ENCODE data around the gene HIF1A. TPM values are rescaled to one million over a fixed set of nuclear protein-coding genes. Genes with fewer than 3 reads are reported as not detected.

HIF1A gene
- total RNA-seq, 1 donor from 2014 or later = 299 TPM

GRCh38 chr14:61695695-61696527 lies 598 bp downstream of the HIF1A start:
- H3K4me1 ChIP-seq = peaks cover 46% of the 10 kb centered on the region
- Mint-ChIP-seq H3K27ac (peak overlapping the region; percentile 98), H3K9me3 (peaks cover 4% of the 10 kb centered on the region), H3K36me3 (peaks cover 18% of the 10 kb centered on the region), H3K4me1 (peaks cover 35% of the 10 kb centered on the region), H3K27me3 (ENCODE audit: insufficient read depth, low read depth) (no peaks in the 10 kb centered on the region), H3K4me3 (peak overlapping the region; percentile 96)
- H3K4me2 ChIP-seq = peak overlapping the region; percentile 98
- H3K27ac ChIP-seq = peak overlapping the region; percentile 96
- no peaks in the 10 kb centered on the region for H3K27me3 ChIP-seq
- H3K9me3 ChIP-seq (ENCODE audit: low read depth) = no peaks in the 10 kb centered on the region
- TF ChIP-seq CTCF (IDR thresholded peaks at IDR 0.05) = no peak
- TF ChIP-seq EZH2 (IDR thresholded peaks at IDR 0.05) = no peak
- TF ChIP-seq EZH2phosphoT487 (IDR thresholded peaks at IDR 0.05) = no peak
- H2AFZ ChIP-seq (replicated peaks) = peak overlapping the region; percentile 45
- peaks cover 56% of the 10 kb centered on the region for H3K79me2 ChIP-seq (ENCODE audit: low read depth)
- H3K4me3 ChIP-seq = peak overlapping the region; percentile 75
- no peaks in the 10 kb centered on the region for H3K36me3 ChIP-seq
- peaks cover 30% of the 10 kb centered on the region for H3F3A ChIP-seq (ENCODE audit: low read depth)
- DNase-seq (ENCODE audit: low spot score) = peak; percentile 89
- peaks cover 45% of the 10 kb centered on the region for H4K20me1 ChIP-seq (ENCODE audit: low read depth)
- H3K9ac ChIP-seq = peak overlapping the region; percentile 82

GRCh38 chr14:61696753-61697318 lies 1.5 kb downstream of the HIF1A start:
- TF ChIP-seq CTCF (IDR thresholded peaks at IDR 0.05) = no peak
- TF ChIP-seq EZH2phosphoT487 (IDR thresholded peaks at IDR 0.05) = no peak
- no peak for TF ChIP-seq EZH2 (IDR thresholded peaks at IDR 0.05)
- no peak for DNase-seq (ENCODE audit: low spot score)
- Histone ChIP-seq H3K4me2 (peak overlapping the region; percentile 98), H3K27me3 (no peaks in the 10 kb centered on the region), H3K9me3 (ENCODE audit: low read depth) (no peaks in the 10 kb centered on the region), H3K4me3 (peak overlapping the region; percentile 75), H4K20me1 (ENCODE audit: low read depth) (peaks cover 54% of the 10 kb centered on the region), H3K36me3 (no peaks in the 10 kb centered on the region), H3K79me2 (ENCODE audit: low read depth) (peaks cover 65% of the 10 kb centered on the region), H3K9ac (peak overlapping the region; percentile 82), H3K4me1 (peaks cover 37% of the 10 kb centered on the region), H2AFZ (replicated peaks) (no peak overlapping the region), H3F3A (ENCODE audit: low read depth) (peaks cover 21% of the 10 kb centered on the region), H3K27ac (peak overlapping the region; percentile 96)
- Mint-ChIP-seq H3K4me1 (peaks cover 29% of the 10 kb centered on the region), H3K4me3 (peak overlapping the region; percentile 96), H3K27me3 (ENCODE audit: insufficient read depth, low read depth) (no peaks in the 10 kb centered on the region), H3K9me3 (peaks cover 4% of the 10 kb centered on the region), H3K27ac (peak overlapping the region; percentile 44), H3K36me3 (peaks cover 19% of the 10 kb centered on the region)

DNA sequence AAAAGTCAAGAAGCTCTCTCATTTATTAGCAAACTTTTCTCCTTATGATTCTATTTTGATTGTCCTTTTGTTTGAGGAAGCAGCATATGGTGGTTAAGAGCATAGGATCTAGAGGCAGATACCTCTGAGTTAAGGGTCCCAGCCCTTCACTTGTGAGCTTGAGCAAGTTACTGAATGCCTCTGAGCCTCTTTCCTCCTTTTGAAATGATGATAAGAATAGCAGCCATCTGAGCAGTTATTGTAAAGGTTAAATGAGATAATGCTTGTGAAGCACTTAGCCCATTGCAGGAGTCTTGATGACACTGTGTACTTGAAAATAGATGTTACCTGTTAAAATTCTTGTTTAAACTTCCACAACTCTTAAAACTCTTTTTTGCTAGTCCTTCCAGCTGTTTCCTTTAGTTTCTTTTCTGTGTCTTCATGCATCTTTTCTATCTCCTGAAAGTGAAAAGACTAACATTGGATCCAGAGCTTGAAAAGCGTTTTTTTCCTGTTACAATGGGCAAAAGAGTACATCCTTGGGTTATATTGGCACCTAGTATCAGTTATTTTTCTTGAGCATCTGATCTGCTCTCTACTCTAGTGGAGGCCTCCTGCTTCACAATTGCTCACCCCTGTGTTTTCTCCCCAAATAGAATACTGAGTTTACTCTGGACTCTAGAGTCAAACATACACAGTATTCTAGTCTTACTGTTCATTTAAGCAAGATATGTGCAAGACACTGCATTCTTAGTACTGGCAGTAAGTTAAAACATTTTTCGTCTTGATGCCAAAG lies 3.1 kb downstream of the HIF1A start:
- no peak overlapping the region for H2AFZ ChIP-seq (replicated peaks)
- Mint-ChIP-seq H3K27me3 (ENCODE audit: insufficient read depth, low read depth) (no peaks in the 10 kb centered on the region), H3K4me3 (peak overlapping the region; percentile 96), H3K27ac (no peak overlapping the region), H3K4me1 (peaks cover 29% of the 10 kb centered on the region), H3K36me3 (peaks cover 24% of the 10 kb centered on the region), H3K9me3 (peaks cover 4% of the 10 kb centered on the region)
- no peaks in the 10 kb centered on the region for H3K9me3 ChIP-seq (ENCODE audit: low read depth)
- H3K4me1 ChIP-seq = peaks cover 46% of the 10 kb centered on the region
- H3K27ac ChIP-seq = no peak overlapping the region
- peak overlapping the region; percentile 82 for H3K9ac ChIP-seq
- peak overlapping the region; percentile 75 for H3K4me3 ChIP-seq
- H3K79me2 ChIP-seq (ENCODE audit: low read depth) = peaks cover 81% of the 10 kb centered on the region
- H3K36me3 ChIP-seq = no peaks in the 10 kb centered on the region
- H3F3A ChIP-seq (ENCODE audit: low read depth) = peaks cover 19% of the 10 kb centered on the region
- H3K27me3 ChIP-seq = no peaks in the 10 kb centered on the region
- no peak for TF ChIP-seq EZH2phosphoT487 (IDR thresholded peaks at IDR 0.05)
- TF ChIP-seq CTCF (IDR thresholded peaks at IDR 0.05) = no peak
- no peak for TF ChIP-seq EZH2 (IDR thresholded peaks at IDR 0.05)
- peak overlapping the region; percentile 98 for H3K4me2 ChIP-seq
- DNase-seq (ENCODE audit: low spot score) = peak; percentile 15
- peaks cover 70% of the 10 kb centered on the region for H4K20me1 ChIP-seq (ENCODE audit: low read depth)

Data from neural progenitor cell (in vitro differentiated cells).